Hepatocyte (in vitro differentiated cells): Measurements from ENCODE around the gene AGPS.

Source experiments
- EZH2 ChIP-seq: fragments of 200-600 bp; sonication (generic); IDR thresholded peaks from 2 replicates; pipeline ENCODE4 v1.6.1; 2016; ENCODE audit warnings: antibody characterized with exemption, mild to moderate bottlenecking, borderline replicate concordance
- EZH2phosphoT487 ChIP-seq: fragments of 200-600 bp; sonication (generic); IDR thresholded peaks from one replicate; pipeline ENCODE4 v1.6.1; 2018; ENCODE audit warnings: antibody characterized with exemption, mild to moderate bottlenecking, low read depth, moderate library complexity; ENCODE audit not compliant: unreplicated experiment, severe bottlenecking
- TF ChIP-seq, protein P1 (sequence below): fragments of 200-600 bp; sonication (generic); IDR thresholded peaks from 2 replicates; pipeline ENCODE4 v1.5.1; 2016; ENCODE audit warnings: antibody characterized with exemption, mild to moderate bottlenecking; ENCODE audit not compliant: poor library complexity

DNA sequence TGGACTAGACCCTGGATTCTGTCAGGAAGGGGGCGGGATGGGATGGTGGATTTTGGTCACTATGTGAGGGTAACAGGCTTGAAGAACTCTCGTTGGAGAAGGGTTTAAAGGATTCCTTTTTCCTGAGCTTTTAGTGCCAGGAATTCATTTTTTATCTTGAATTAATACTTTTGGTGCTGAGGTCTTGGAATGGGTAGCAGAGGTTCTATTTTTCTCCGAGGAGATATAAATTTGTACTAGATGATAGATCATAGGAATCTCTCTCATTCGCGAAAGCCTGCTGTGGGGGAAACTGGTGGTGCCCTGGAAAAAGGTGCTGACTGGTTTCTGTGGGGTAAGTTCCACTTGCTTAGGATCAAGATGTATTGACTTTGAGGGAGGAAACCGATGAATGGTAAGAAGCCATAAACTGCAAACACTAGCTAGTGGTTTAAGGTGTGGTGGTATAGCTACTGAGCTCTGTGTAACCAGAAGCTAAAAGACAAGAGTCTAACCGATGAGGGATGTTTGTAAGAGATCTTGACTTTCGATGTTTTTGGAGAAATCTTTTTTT is 706 bp downstream of the AGPS start:
- TF ChIP-seq, protein P1, sequence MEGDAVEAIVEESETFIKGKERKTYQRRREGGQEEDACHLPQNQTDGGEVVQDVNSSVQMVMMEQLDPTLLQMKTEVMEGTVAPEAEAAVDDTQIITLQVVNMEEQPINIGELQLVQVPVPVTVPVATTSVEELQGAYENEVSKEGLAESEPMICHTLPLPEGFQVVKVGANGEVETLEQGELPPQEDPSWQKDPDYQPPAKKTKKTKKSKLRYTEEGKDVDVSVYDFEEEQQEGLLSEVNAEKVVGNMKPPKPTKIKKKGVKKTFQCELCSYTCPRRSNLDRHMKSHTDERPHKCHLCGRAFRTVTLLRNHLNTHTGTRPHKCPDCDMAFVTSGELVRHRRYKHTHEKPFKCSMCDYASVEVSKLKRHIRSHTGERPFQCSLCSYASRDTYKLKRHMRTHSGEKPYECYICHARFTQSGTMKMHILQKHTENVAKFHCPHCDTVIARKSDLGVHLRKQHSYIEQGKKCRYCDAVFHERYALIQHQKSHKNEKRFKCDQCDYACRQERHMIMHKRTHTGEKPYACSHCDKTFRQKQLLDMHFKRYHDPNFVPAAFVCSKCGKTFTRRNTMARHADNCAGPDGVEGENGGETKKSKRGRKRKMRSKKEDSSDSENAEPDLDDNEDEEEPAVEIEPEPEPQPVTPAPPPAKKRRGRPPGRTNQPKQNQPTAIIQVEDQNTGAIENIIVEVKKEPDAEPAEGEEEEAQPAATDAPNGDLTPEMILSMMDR = no peak
- TF ChIP-seq EZH2phosphoT487 (no peak), EZH2 (no peak)
